ENCODE results near the gene PLPP3. TPM values are rescaled to one million over a fixed set of nuclear protein-coding genes. Genes with fewer than 3 reads are reported as not detected.

PLPP3 gene
- total RNA-seq, 1 experiment from 2014 or later, result 0.39 TPM

DNA sequence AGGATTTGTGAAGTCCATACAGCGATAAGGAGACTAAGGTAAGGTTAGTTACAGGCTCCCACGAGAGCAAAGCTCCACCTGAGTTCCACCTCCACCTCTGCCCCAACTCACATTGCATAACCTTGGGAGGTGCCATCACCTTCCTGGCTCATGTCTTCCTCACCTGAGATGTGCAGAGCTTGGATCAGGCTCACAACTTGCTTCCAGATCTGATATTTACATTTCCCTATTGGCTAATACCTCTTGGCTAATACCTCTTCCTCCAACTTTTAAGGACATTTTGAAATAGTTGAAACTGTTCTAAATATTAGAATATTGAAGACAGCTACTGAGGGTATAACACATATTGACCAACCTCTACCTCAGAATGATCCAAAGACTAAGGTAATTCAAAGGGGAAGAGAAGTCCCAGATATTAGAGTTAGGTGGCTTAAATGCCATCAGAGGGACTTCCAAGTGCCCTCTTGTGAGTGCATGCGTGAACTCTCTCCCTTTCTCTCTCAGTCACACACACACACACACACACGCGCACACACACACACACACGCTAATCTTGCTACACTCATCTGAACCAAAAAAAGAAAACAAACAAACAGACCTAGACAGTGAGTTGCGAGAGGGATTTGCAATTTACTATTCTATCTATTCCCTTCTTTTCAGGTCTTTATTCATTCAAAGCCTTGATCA, 134.3 kb downstream of the PLPP3 start:
- no peak for DNase-seq (ENCODE audit: low spot score)
- Histone ChIP-seq H3K4me1 (ENCODE audit: insufficient read depth, low read length, poor library complexity, severe bottlenecking) (no peaks in the 10 kb centered on the region), H3K9me3 (ENCODE audit: low read depth, low read length, poor library complexity, severe bottlenecking) (no peaks in the 10 kb centered on the region), H3K36me3 (ENCODE audit: insufficient read depth, low read length, poor library complexity, severe bottlenecking) (no peaks in the 10 kb centered on the region), H3K27me3 (replicated peaks; ENCODE audit: insufficient read depth, low read depth, low read length, poor library complexity) (peaks cover 6% of the 10 kb centered on the region), H3K4me3 (ENCODE audit: low read depth, low read length, poor library complexity, severe bottlenecking) (no peak overlapping the region), H3K27ac (ENCODE audit: low read depth, low read length, poor library complexity, severe bottlenecking) (no peak overlapping the region)
- no peak for TF ChIP-seq EZH2 (IDR thresholded peaks at IDR 0.05; ENCODE audit: borderline replicate concordance, low read depth, low read length, poor library complexity, severe bottlenecking)
- TF ChIP-seq, protein P1, sequence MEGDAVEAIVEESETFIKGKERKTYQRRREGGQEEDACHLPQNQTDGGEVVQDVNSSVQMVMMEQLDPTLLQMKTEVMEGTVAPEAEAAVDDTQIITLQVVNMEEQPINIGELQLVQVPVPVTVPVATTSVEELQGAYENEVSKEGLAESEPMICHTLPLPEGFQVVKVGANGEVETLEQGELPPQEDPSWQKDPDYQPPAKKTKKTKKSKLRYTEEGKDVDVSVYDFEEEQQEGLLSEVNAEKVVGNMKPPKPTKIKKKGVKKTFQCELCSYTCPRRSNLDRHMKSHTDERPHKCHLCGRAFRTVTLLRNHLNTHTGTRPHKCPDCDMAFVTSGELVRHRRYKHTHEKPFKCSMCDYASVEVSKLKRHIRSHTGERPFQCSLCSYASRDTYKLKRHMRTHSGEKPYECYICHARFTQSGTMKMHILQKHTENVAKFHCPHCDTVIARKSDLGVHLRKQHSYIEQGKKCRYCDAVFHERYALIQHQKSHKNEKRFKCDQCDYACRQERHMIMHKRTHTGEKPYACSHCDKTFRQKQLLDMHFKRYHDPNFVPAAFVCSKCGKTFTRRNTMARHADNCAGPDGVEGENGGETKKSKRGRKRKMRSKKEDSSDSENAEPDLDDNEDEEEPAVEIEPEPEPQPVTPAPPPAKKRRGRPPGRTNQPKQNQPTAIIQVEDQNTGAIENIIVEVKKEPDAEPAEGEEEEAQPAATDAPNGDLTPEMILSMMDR (conservative IDR thresholded peaks at IDR 0.05; ENCODE audit: low read depth, low read length), result no peak
- intact Hi-C loops (cut with micrococcal nuclease; ENCODE audit: unreplicated experiment), result no loop called here
- BruUV-seq (replicated peaks), result no TSS peak
- CTCF ChIA-PET, result no interaction called here
- POLR2A ChIA-PET (ENCODE audit: low non-redundant PET), result no interaction called here

Other genes with a start within 250 kb of the PLPP3 start
- gene PRKAA2, start 65.8 kb upstream of the PLPP3 start, total RNA-seq (2021), result 0.11 and 0.20 TPM in 2 replicates
- gene FYB2, start 239.8 kb upstream of the PLPP3 start, total RNA-seq (2021), result 0.47 TPM in 1 of 2 replicates, not detected in the other

All from A673 (cell line).